H1 (cell line): Measurements from ENCODE around the gene METRNL. TPM values are rescaled to one million over a fixed set of nuclear protein-coding genes. Genes with fewer than 3 reads are reported as not detected.

ENCODE experiments used
- CTCF ChIA-PET: fragments of 300-600 bp; sonication (Branson Sonifier 250); formaldehyde crosslinking; loops from one replicate; lab custom pipeline; 2021; ENCODE audit not compliant: partially characterized antibody; lab: Charles Lee
- POLR2A ChIA-PET: fragments of 300-600 bp; sonication (Branson Sonifier 250); formaldehyde crosslinking; loops from one replicate; lab custom pipeline; 2021; ENCODE audit warnings: inconsistent platforms; ENCODE audit not compliant: partially characterized antibody; lab: Charles Lee
- DNase-seq, 2 experiments: peaks; one replicate each; pipeline versions ENCODE4 v3.0.0 to v3.0.0-alpha.2; 2010 to 2022; ENCODE audit warnings: low spot score in 2 of 2, low read depth in 1 of 2, mixed read lengths in 1 of 2
- FAIRE-seq: peaks from 2 replicates; lab custom pipeline; 2011; peaks lifted over from hg19 to GRCh38; lab: Jason Lieb, UNC
- H2AFZ ChIP-seq: 2 replicates; pipeline ENCODE4 v1.8.1; 2012; ENCODE audit warnings: low read length, inconsistent platforms
- H2AK5ac ChIP-seq: 2 replicates; pipeline ENCODE4 v1.6.1; 2013; ENCODE audit warnings: low read depth, low read length
- H2BK120ac ChIP-seq: replicated peaks from 2 replicates; pipeline ENCODE3; 2013; ENCODE audit warnings: low read depth, low read length, inconsistent platforms
- H2BK12ac ChIP-seq: 2 replicates; pipeline ENCODE4 v1.6.1; 2013; ENCODE audit warnings: low read depth, low read length
- H2BK15ac ChIP-seq: 2 replicates; pipeline ENCODE4 v1.6.1; 2013; ENCODE audit warnings: low read length
- H2BK20ac ChIP-seq: 2 replicates; pipeline ENCODE4 v1.6.1; 2013; ENCODE audit warnings: low read length
- H2BK5ac ChIP-seq: 2 replicates; pipeline ENCODE4 v1.6.1; 2013; ENCODE audit warnings: low read depth, low read length
- H3K14ac ChIP-seq: 2 replicates; pipeline ENCODE4 v1.6.1; 2013; ENCODE audit warnings: inconsistent platforms; ENCODE audit not compliant: insufficient read length
- H3K18ac ChIP-seq: 2 replicates; pipeline ENCODE4 v1.6.1; 2013; ENCODE audit warnings: low read length; ENCODE audit errors: extremely low read depth
- H3K23ac ChIP-seq: 2 replicates; pipeline ENCODE4 v1.6.1; 2013; ENCODE audit warnings: inconsistent platforms; ENCODE audit not compliant: insufficient read length
- H3K23me2 ChIP-seq: 2 replicates; pipeline ENCODE4 v1.6.1; 2013; ENCODE audit warnings: low read depth, low read length
- H3K27ac ChIP-seq: 2 replicates; pipeline ENCODE4 v1.6.1; 2011; ENCODE audit warnings: low read depth, low read length, inconsistent platforms
- H3K27me3 ChIP-seq, 4 experiments: replicated peaks in 1 of 4; 1 replicate in 1 of 4; 2 replicates in 3 of 4; pipeline versions ENCODE4 v1.6.1 to v1.8.1; 2011 to 2013; ENCODE audit warnings: low read length in 3 of 4, mild to moderate bottlenecking in 3 of 4, inconsistent platforms in 2 of 4, mixed read lengths in 2 of 4, moderate library complexity in 1 of 4; ENCODE audit not compliant: control insufficient read depth in 3 of 4, insufficient read depth in 3 of 4; ENCODE audit errors: extremely low read depth in 1 of 4
- H3K36me3 ChIP-seq, 4 experiments: 2 replicates each; pipeline versions ENCODE4 v1.6.1 to v1.8.1; 2011 to 2013; ENCODE audit warnings: mild to moderate bottlenecking in 4 of 4, low read length in 3 of 4, moderate library complexity in 2 of 4, control low read depth in 1 of 4, inconsistent platforms in 1 of 4; ENCODE audit not compliant: insufficient read depth in 4 of 4, control insufficient read depth in 2 of 4
- H3K4ac ChIP-seq: replicated peaks from 2 replicates; pipeline ENCODE3; 2013; ENCODE audit warnings: low read length, low read depth, mixed read lengths, inconsistent platforms; ENCODE audit not compliant: insufficient read length
- H3K4me1 ChIP-seq, 4 experiments: replicated peaks in 1 of 4; 1 replicate in 1 of 4; 2 replicates in 3 of 4; pipeline versions ENCODE4 v1.6.1 to v1.8.1; 2011 to 2013; ENCODE audit warnings: low read length in 3 of 4, inconsistent platforms in 2 of 4, mixed read lengths in 1 of 4; ENCODE audit not compliant: insufficient read depth in 4 of 4, control insufficient read depth in 3 of 4
- H3K4me2 ChIP-seq, 2 experiments: 2 replicates each; pipeline versions ENCODE4 v1.6.1 to v1.8.1; 2011 to 2013; ENCODE audit warnings: low read depth in 2 of 2, low read length in 2 of 2, control low read depth in 1 of 2, inconsistent platforms in 1 of 2, mild to moderate bottlenecking in 1 of 2; ENCODE audit not compliant: insufficient read depth in 1 of 2
- H3K4me3 ChIP-seq, 4 experiments: fragments of 200-600, 300-600 bp in 1 of 4; sonication (generic), shearing (Covaris generic), sonication (Bioruptor Twin) in 1 of 4; 2 replicates each; pipeline versions ENCODE4 v1.5.1 to v1.8.1; 2011 to 2016; ENCODE audit warnings: low read length in 4 of 4, low read depth in 3 of 4, control low read depth in 2 of 4, inconsistent platforms in 2 of 4, mild to moderate bottlenecking in 2 of 4, mixed read lengths in 1 of 4, moderate library complexity in 1 of 4; ENCODE audit not compliant: insufficient read depth in 2 of 4; ENCODE audit errors: extremely low read depth in 1 of 4
- H3K56ac ChIP-seq: replicated peaks from 2 replicates; pipeline ENCODE3; 2013; ENCODE audit warnings: low read depth, mild to moderate bottlenecking, mixed read lengths, low read length, inconsistent platforms; ENCODE audit not compliant: insufficient read length
- H3K79me1 ChIP-seq: 2 replicates; pipeline ENCODE4 v1.6.1; 2013; ENCODE audit warnings: low read depth, low read length, control low read depth
- H3K79me2 ChIP-seq, 2 experiments: 2 replicates each; pipeline versions ENCODE4 v1.6.1 to v1.8.1; 2012 to 2013; ENCODE audit warnings: low read length in 2 of 2, mild to moderate bottlenecking in 2 of 2, inconsistent platforms in 1 of 2; ENCODE audit not compliant: insufficient read depth in 2 of 2, control insufficient read depth in 1 of 2
- H3K9ac ChIP-seq, 4 experiments: replicated peaks in 1 of 4; 1 replicate in 1 of 4; 2 replicates in 3 of 4; pipeline versions ENCODE4 v1.6.1 to v1.8.1; 2011 to 2013; ENCODE audit warnings: low read depth in 3 of 4, low read length in 3 of 4, control low read depth in 2 of 4, mild to moderate bottlenecking in 2 of 4, moderate library complexity in 2 of 4, inconsistent platforms in 1 of 4; ENCODE audit errors: extremely low read depth in 1 of 4
- H3K9me3 ChIP-seq, 2 experiments: 2 replicates each; pipeline versions ENCODE4 v1.6.1 to v1.8.1; 2012 to 2013; ENCODE audit warnings: mild to moderate bottlenecking in 2 of 2, moderate library complexity in 2 of 2, control low read depth in 1 of 2, inconsistent platforms in 1 of 2, low read depth in 1 of 2, low read length in 1 of 2, mixed read lengths in 1 of 2; ENCODE audit not compliant: insufficient read depth in 2 of 2
- H4K20me1 ChIP-seq, 2 experiments: replicated peaks in 1 of 2; 2 replicates each; pipeline versions ENCODE3 to v1.8.1; 2011 to 2013; ENCODE audit warnings: inconsistent platforms in 2 of 2, low read length in 2 of 2, mild to moderate bottlenecking in 1 of 2; ENCODE audit not compliant: insufficient read depth in 2 of 2, control insufficient read depth in 1 of 2
- H4K5ac ChIP-seq: 2 replicates; pipeline ENCODE4 v1.6.1; 2013; ENCODE audit warnings: low read length, low read depth, mixed read lengths, inconsistent platforms; ENCODE audit not compliant: insufficient read length
- H4K8ac ChIP-seq: 2 replicates; pipeline ENCODE4 v1.8.0; 2013; ENCODE audit warnings: mild to moderate bottlenecking, moderate library complexity, low read length, inconsistent platforms; ENCODE audit not compliant: insufficient read depth; ENCODE audit errors: extremely low read depth
- H4K91ac ChIP-seq: replicated peaks from 2 replicates; pipeline ENCODE3; 2013; ENCODE audit warnings: low read length, mixed read lengths, inconsistent platforms; ENCODE audit not compliant: insufficient read length
- ATF2 ChIP-seq: IDR thresholded peaks from 2 replicates; pipeline ENCODE4 v1.6.1; 2012; ENCODE audit warnings: low read length, inconsistent platforms
- ATF3 ChIP-seq: IDR thresholded peaks from 2 replicates; pipeline ENCODE4 v1.6.1; 2011; ENCODE audit warnings: low read depth, mild to moderate bottlenecking, low read length; ENCODE audit not compliant: insufficient read depth
- JUN ChIP-seq: IDR thresholded peaks from 2 replicates; pipeline ENCODE4 v1.6.1; 2011; ENCODE audit warnings: low read depth, mild to moderate bottlenecking, improper control_type of control experiment, low read length
- NRF1 ChIP-seq: IDR thresholded peaks from 2 replicates; pipeline ENCODE4 v1.6.1; 2011; ENCODE audit warnings: mild to moderate bottlenecking, low read depth, low read length, improper control_type of control experiment
- RXRA ChIP-seq: IDR thresholded peaks from 2 replicates; pipeline ENCODE4 v1.6.1; 2011; ENCODE audit warnings: low read depth, mild to moderate bottlenecking, low read length, moderate library complexity; ENCODE audit not compliant: insufficient read depth
- TAF1 ChIP-seq: IDR thresholded peaks from 2 replicates; pipeline ENCODE4 v1.6.1; 2011; ENCODE audit warnings: mild to moderate bottlenecking, low read depth, low read length
- TAF7 ChIP-seq: optimal IDR thresholded peaks from 2 replicates; pipeline ENCODE3; 2011; ENCODE audit warnings: low read depth, mild to moderate bottlenecking, inconsistent platforms, low read length, moderate library complexity, borderline replicate concordance
- TCF12 ChIP-seq: IDR thresholded peaks from 2 replicates; pipeline ENCODE4 v1.6.1; 2011; ENCODE audit warnings: low read depth, mild to moderate bottlenecking, low read length
- TEAD4 ChIP-seq: IDR thresholded peaks from 2 replicates; pipeline ENCODE4 v1.6.1; 2012; ENCODE audit warnings: low read depth, low read length, inconsistent platforms, mixed read lengths
- WGBS, 2 experiments: shearing (Covaris generic) in 1 of 2; methylation state at CpG; one replicate each; pipeline versions ENCODE4 v1.1.6 to v1.1.7; 2013 to 2015; ENCODE audit warnings: low lambda C conversion rate in 2 of 2, mixed read lengths in 2 of 2, inconsistent platforms in 1 of 2, low coverage in 1 of 2, missing lambda C conversion rate in 1 of 2; ENCODE audit not compliant: insufficient replicate concordance in 2 of 2, insufficient coverage in 1 of 2, insufficient read length in 1 of 2; ENCODE audit errors: extremely low coverage in 1 of 2, missing lambda C conversion rate in 1 of 2; 5-methylcytosine and 5-hydroxymethylcytosine counted together
- polyA plus RNA-seq, 7 experiments: library from polyadenylated mRNA; depleted of rRNA in 3 of 7; stranded (reverse) in 5 of 7; unstranded in 2 of 7; fragments of >200 nt in 5 of 7; fragments of 200-250 nt in 2 of 7; gene quantifications; 1 replicate in 5 of 7; 2 replicates in 1 of 7; 4 replicates in 1 of 7; pipeline versions ENCODE4 v1.2.1 to v1.2.3, GENCODE V29; 2011 to 2013; ENCODE audit warnings: missing spikeins in 2 of 7, mixed read lengths in 2 of 7
- total RNA-seq: library from RNA; stranded (reverse); fragmentation: NEBNext Ultra II Directional; extraction: Animal tissue kit (Norgen Biotek cat#: 25700); gene quantifications from 2 replicates; pipeline ENCODE4 v1.2.1, GENCODE V29; 2021

METRNL gene
- total and polyA plus RNA-seq, 2 of the 8 experiments (the other 6 are each of a cell fraction or from before 2014, with no cell fraction given): 13.9 to 14.2 TPM

- peaks cover 3% of the 10 kb centered on the region; the same call in 1 of the 2 replicates for H3K23me2 ChIP-seq
- H3K4me3 ChIP-seq: no peak overlapping the region
- no peaks in the 10 kb centered on the region for H4K20me1 ChIP-seq
- no peak overlapping the region for H3K4me2 ChIP-seq
- no peak overlapping the region for H4K8ac ChIP-seq
- no peak overlapping the region for H4K5ac ChIP-seq
- no peak overlapping the region for H3K27ac ChIP-seq
- H3K79me1 ChIP-seq: no peaks in the 10 kb centered on the region
- peaks cover 36 to 83% of the 10 kb centered on the region in 2 experiments for H3K9me3 ChIP-seq
- H3K4me1 ChIP-seq: no peaks in the 10 kb centered on the region
- ChIA-PET POLR2A (no interaction called here), CTCF (interaction anchor here (2.3 kb wide), 1 partner anchor 164 kb away, joined by 8 read pairs; no protein-coding TSS in a partner anchor)
- H4K91ac ChIP-seq: no peak overlapping the region
- no peaks in the 10 kb centered on the region for H3K36me3 ChIP-seq
- DNase-seq (no peak), FAIRE-seq (no peak)
- no peak overlapping the region for H3K18ac ChIP-seq
- no peaks in the 10 kb centered on the region for H3K79me2 ChIP-seq
- no peak overlapping the region for H3K23ac ChIP-seq
- no peak overlapping the region for H2AK5ac ChIP-seq
- H2AFZ ChIP-seq: no peak overlapping the region
- H2BK12ac ChIP-seq: no peak overlapping the region
- no peak overlapping the region for H3K56ac ChIP-seq
- H2BK15ac ChIP-seq: no peak overlapping the region
- no peak overlapping the region for H2BK5ac ChIP-seq
- H2BK20ac ChIP-seq: no peak overlapping the region
- TF ChIP-seq JUN (no peak), TCF12 (no peak), ATF3 (no peak), NRF1 (no peak), RXRA (no peak), ATF2 (no peak), TAF1 (no peak), TAF7 (no peak), TEAD4 (no peak)
- no peak overlapping the region for H3K14ac ChIP-seq
- H3K4ac ChIP-seq: no peak overlapping the region
- no peak overlapping the region for H2BK120ac ChIP-seq
- H3K9ac ChIP-seq: no peak overlapping the region
- 0 out of 7 replicates have a peak, but pooled peaks cover 0 to 2% (median under 1%) of the 10 kb centered on the region in 4 experiments for H3K27me3 ChIP-seq
- WGBS, 2 experiments: 87% methylated on average over 12 of the region's 16 CpGs; no CpG with 5 or more reads in 1 of the 2 experiments
Measured at GRCh38 chr17:83127431-83128160, 48.2 kb downstream of the METRNL start.
